Prostate gland (tissue), 2 donors: Measurements from ENCODE around the gene DUOX2. TPM values are rescaled to one million over a fixed set of nuclear protein-coding genes. Genes with fewer than 3 reads are reported as not detected.
A peak's percentile ranks its signal among the peaks of the same experiment; 100 is the strongest.
"Not testable (repeated sequence)": the region's sequence is repeated elsewhere in the genome, so short reads cannot be mapped to it uniquely, and the experiment has no call there.

Experiments used
- DNase-seq: peaks from one replicate; pipeline ENCODE4 v3.0.0-alpha.2; 2019; ENCODE audit warnings: low spot score
- H3K27ac ChIP-seq, 2 donors: fragments of 200-600 bp; sonication (generic); 2 replicates each; pipeline ENCODE4 v1.5.1; 2017 to 2019
- H3K27me3 ChIP-seq: fragments of 200-600 bp; sonication (generic); replicated peaks from 2 replicates; pipeline ENCODE4 v1.5.1; 2019; ENCODE audit not compliant: insufficient read depth
- H3K36me3 ChIP-seq, 2 donors: fragments of 200-600 bp; sonication (generic); 1 replicate in 1 of 2; 2 replicates in 1 of 2; pipeline versions ENCODE4 v1.5.1 to v1.8.1; 2017 to 2019
- H3K4me1 ChIP-seq: fragments of 200-600 bp; sonication (generic); replicated peaks from 2 replicates; pipeline ENCODE4 v1.5.1; 2019
- H3K4me3 ChIP-seq, 2 donors: fragments of 200-600 bp; sonication (generic); 2 replicates each; pipeline ENCODE4 v1.5.1; 2017 to 2019
- H3K9me3 ChIP-seq: fragments of 200-600 bp; sonication (generic); 2 replicates; pipeline ENCODE4 v1.5.1; 2017
- POLR2A ChIP-seq: fragments of 450-650 bp; IDR thresholded peaks from one replicate; pipeline ENCODE4 v1.6.1; 2016; ENCODE audit warnings: antibody characterized with exemption, mild to moderate bottlenecking
- POLR2AphosphoS5 ChIP-seq: sonication (generic); formaldehyde crosslinking; IDR thresholded peaks from one replicate; pipeline ENCODE4 v1.6.1; 2017; ENCODE audit warnings: antibody characterized with exemption
- WGBS: methylation state at CpG from one replicate; pipeline ENCODE4 v1.1.5; 2018; 5-methylcytosine and 5-hydroxymethylcytosine counted together
- intact Hi-C: fragments of 100-400 bp; cut with DNase I; formaldehyde crosslinking; loops from one replicate; pipeline ENCODE4 v1.14.2; 2022
- total RNA-seq, 2 donors: library from RNA; depleted of rRNA; stranded (reverse); fragments of >200 nt; gene quantifications; one replicate each; pipeline ENCODE4 v1.1.0, GENCODE V29; 2016
- TF ChIP-seq, protein P1 (sequence below), 4 experiments: fragments of 200-600 bp in 2 of 4; fragments of 450-650 bp in 2 of 4; sonication (generic) in 2 of 4; IDR thresholded peaks; 1 replicate in 3 of 4; 2 replicates in 1 of 4; pipeline ENCODE4 v1.5.1; 2016 to 2019; ENCODE audit warnings: antibody characterized with exemption in 4 of 4, mild to moderate bottlenecking in 2 of 4, moderate library complexity in 2 of 4

DUOX2 gene
- total RNA-seq, 2 donors from 2014 or later = 2.3 to 2.5 TPM

- H3K9me3 ChIP-seq = no peaks in the 10 kb centered on the region
- 86% methylated on average over 6 of the region's 6 CpGs for WGBS
- intact Hi-C loops = no loop called here
- H3K36me3 ChIP-seq = no peaks in the 10 kb centered on the region
- no peak overlapping the region for H3K4me3 ChIP-seq
- H3K27me3 ChIP-seq = no peaks in the 10 kb centered on the region
- no peak overlapping the region for H3K27ac ChIP-seq
- TF ChIP-seq POLR2A (no peak), POLR2AphosphoS5 (peak; percentile 64)
- no peak for DNase-seq
- H3K4me1 ChIP-seq = no peaks in the 10 kb centered on the region
These were observed 25.8 kb upstream of the DUOX2 start for GRCh38 chr15:45139770-45140169.

- Histone ChIP-seq H3K9me3 (no peaks in the 10 kb centered on the region), H3K27ac (no peak overlapping the region), H3K4me1 (no peaks in the 10 kb centered on the region), H3K4me3 (no peak overlapping the region), H3K27me3 (no peaks in the 10 kb centered on the region), H3K36me3 (no peaks in the 10 kb centered on the region)
- TF ChIP-seq POLR2AphosphoS5 = no peak
- TF ChIP-seq, protein P1, sequence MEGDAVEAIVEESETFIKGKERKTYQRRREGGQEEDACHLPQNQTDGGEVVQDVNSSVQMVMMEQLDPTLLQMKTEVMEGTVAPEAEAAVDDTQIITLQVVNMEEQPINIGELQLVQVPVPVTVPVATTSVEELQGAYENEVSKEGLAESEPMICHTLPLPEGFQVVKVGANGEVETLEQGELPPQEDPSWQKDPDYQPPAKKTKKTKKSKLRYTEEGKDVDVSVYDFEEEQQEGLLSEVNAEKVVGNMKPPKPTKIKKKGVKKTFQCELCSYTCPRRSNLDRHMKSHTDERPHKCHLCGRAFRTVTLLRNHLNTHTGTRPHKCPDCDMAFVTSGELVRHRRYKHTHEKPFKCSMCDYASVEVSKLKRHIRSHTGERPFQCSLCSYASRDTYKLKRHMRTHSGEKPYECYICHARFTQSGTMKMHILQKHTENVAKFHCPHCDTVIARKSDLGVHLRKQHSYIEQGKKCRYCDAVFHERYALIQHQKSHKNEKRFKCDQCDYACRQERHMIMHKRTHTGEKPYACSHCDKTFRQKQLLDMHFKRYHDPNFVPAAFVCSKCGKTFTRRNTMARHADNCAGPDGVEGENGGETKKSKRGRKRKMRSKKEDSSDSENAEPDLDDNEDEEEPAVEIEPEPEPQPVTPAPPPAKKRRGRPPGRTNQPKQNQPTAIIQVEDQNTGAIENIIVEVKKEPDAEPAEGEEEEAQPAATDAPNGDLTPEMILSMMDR (IDR thresholded peaks at IDR 0.05) = no peak
- TF ChIP-seq POLR2A = no peak
- intact Hi-C loops = no loop called here
- no peak for DNase-seq
- WGBS = 69% methylated on average over 12 of the region's 12 CpGs
These were observed 25.1 kb upstream of the DUOX2 start for GRCh38 chr15:45138814-45139765.

GRCh38 chr15:45137703-45138102 is 23.7 kb upstream of the DUOX2 start:
- TF ChIP-seq POLR2A = no peak
- TF ChIP-seq, protein P1 (IDR thresholded peaks at IDR 0.05) = no peak
- TF ChIP-seq POLR2AphosphoS5 = no peak
- Histone ChIP-seq H3K27me3 (no peaks in the 10 kb centered on the region), H3K4me3 (no peak overlapping the region), H3K36me3 (no peaks in the 10 kb centered on the region), H3K27ac (no peak overlapping the region), H3K4me1 (no peaks in the 10 kb centered on the region), H3K9me3 (no peaks in the 10 kb centered on the region)
- no peak for DNase-seq
- WGBS = 89% methylated on average over 8 of the region's 8 CpGs
- intact Hi-C loops = no loop called here

- Histone ChIP-seq H3K36me3 (no peaks in the 10 kb centered on the region), H3K27me3 (no peaks in the 10 kb centered on the region), H3K4me1 (no peaks in the 10 kb centered on the region), H3K27ac (no peak overlapping the region), H3K4me3 (no peak overlapping the region), H3K9me3 (no peaks in the 10 kb centered on the region)
- intact Hi-C loops = no loop called here
- TF ChIP-seq POLR2A = no peak
- TF ChIP-seq, protein P1 (IDR thresholded peaks at IDR 0.05) = no peak
- TF ChIP-seq POLR2AphosphoS5 = no peak
- 50% methylated on average over 10 of the region's 10 CpGs for WGBS
- no peak for DNase-seq
These were observed 22.4 kb upstream of the DUOX2 start for GRCh38 chr15:45136378-45136764.

DNA sequence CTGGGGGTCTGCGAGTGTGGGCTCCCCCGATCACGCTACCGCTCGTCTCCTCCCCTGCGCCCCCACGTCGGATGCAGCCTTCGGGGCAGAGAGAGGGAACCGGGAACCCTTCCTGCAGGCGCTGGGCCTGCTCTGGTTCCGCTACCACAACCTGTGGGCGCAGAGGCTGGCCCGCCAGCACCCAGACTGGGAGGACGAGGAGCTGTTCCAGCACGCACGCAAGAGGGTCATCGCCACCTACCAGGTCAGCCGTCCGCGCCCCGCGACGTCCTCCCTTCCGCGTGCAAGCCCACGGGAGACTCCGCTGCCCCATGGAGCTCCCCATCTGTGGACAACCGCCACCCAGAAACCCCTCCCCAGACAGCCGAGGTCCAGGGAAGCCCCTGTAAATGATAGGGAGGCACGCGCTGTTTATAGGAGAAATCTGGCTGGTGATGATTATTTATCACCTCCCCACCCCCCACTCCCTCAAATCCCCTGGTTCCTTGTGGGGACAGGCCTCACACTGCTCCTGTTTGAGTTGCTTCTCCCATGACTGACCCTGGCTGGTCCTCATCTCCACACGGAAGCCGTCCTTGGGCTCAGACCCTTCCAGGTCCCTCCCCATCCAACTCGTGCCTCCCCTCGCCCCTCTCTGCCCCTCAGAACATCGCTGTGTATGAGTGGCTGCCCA is 21.9 kb upstream of the DUOX2 start:
- H3K4me1 ChIP-seq, H3K4me3 ChIP-seq, H3K27me3 ChIP-seq, DNase-seq, intact Hi-C loops, H3K27ac ChIP-seq, H3K36me3 ChIP-seq, H3K9me3 ChIP-seq: not testable (repeated sequence)
- WGBS = 56% methylated on average over 7 of the region's 37 CpGs
